RWPE1 (cell line): ENCODE results near the gene FRMD4A.

Source experiments
- CTCF ChIA-PET: fragments of 350-600 bp; sonication (Branson Sonifier 250); formaldehyde crosslinking; extraction: SDS; loops from one replicate; lab custom pipeline; 2021; lab: Yijun Ruan, JAX
- POLR2A ChIA-PET: fragments of 400-600 bp; formaldehyde crosslinking; extraction: SDS; loops from one replicate; lab custom pipeline; 2020; ENCODE audit warnings: antibody characterized with exemption; ENCODE audit not compliant: low non-redundant PET; lab: Yijun Ruan, JAX
- DNase-seq: peaks from one replicate; pipeline ENCODE4 v3.0.0; 2012; ENCODE audit warnings: low spot score
- H3K27ac ChIP-seq: fragments of 450-650 bp; 2 replicates; pipeline ENCODE4 v1.5.1; 2017
- TF ChIP-seq, protein P1 (sequence below): fragments of 450-650 bp; conservative IDR thresholded peaks from 2 replicates; pipeline ENCODE4 v1.5.1; 2017; ENCODE audit warnings: low read depth, mild to moderate bottlenecking

The FRMD4A gene

GRCh38 chr10:13637303-13637856 lies 693.3 kb downstream of the FRMD4A start:
- POLR2A ChIA-PET, result no interaction called here
- CTCF ChIA-PET, result no interaction called here
- no peak for DNase-seq
- no peak overlapping the region for H3K27ac ChIP-seq
- TF ChIP-seq, protein P1, sequence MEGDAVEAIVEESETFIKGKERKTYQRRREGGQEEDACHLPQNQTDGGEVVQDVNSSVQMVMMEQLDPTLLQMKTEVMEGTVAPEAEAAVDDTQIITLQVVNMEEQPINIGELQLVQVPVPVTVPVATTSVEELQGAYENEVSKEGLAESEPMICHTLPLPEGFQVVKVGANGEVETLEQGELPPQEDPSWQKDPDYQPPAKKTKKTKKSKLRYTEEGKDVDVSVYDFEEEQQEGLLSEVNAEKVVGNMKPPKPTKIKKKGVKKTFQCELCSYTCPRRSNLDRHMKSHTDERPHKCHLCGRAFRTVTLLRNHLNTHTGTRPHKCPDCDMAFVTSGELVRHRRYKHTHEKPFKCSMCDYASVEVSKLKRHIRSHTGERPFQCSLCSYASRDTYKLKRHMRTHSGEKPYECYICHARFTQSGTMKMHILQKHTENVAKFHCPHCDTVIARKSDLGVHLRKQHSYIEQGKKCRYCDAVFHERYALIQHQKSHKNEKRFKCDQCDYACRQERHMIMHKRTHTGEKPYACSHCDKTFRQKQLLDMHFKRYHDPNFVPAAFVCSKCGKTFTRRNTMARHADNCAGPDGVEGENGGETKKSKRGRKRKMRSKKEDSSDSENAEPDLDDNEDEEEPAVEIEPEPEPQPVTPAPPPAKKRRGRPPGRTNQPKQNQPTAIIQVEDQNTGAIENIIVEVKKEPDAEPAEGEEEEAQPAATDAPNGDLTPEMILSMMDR, result no peak

DNA sequence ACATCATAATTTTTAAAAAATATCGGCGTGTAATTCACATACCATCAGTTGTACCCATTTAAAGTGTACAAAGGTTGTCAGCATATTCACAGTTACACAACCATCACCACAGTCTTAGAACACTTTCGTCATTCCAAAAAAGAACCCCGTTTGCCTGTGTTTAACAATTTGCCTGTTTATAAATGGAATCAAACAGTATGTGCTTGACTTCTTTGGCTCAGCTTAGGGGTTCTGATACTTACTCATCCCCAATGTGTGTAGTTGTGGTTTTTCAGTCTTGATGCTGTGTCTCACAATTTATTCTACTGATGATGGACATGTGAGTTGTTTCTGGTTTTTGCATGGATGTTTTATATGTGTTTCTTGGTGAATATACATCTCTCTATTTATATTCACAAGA lies 693.9 kb downstream of the FRMD4A start:
- TF ChIP-seq, protein P1, result no peak
- POLR2A ChIA-PET, result no interaction called here
- no peak overlapping the region for H3K27ac ChIP-seq

GRCh38 chr10:13634207-13634606 lies 696.5 kb downstream of the FRMD4A start:
- TF ChIP-seq, protein P1, result no peak
- DNase-seq, result no peak
- POLR2A ChIA-PET, result no interaction called here
- no peak overlapping the region for H3K27ac ChIP-seq
- CTCF ChIA-PET, result interaction anchor here (0.6 kb wide), 1 partner anchor 266 kb away, joined by 3 read pairs; no protein-coding TSS in a partner anchor

More for the DNA sequence above, 693.9 kb downstream of the FRMD4A start:
- CTCF ChIA-PET, result no interaction called here
- DNase-seq, result no peak

- POLR2A ChIA-PET, result no interaction called here
- TF ChIP-seq, protein P1, result no peak
- DNase-seq, result no peak
Measured at GRCh38 chr10:13633689-13634088, 697.0 kb downstream of the FRMD4A start.

GRCh38 chr10:13632884-13633440 lies 697.8 kb downstream of the FRMD4A start:
- TF ChIP-seq, protein P1, result no peak
- H3K27ac ChIP-seq, result no peak overlapping the region
- CTCF ChIA-PET, result no interaction called here
- no peak for DNase-seq
- POLR2A ChIA-PET, result no interaction called here

More at GRCh38 chr10:13633689-13634088, 697.0 kb downstream of the FRMD4A start:
- CTCF ChIA-PET, result no interaction called here
- no peak overlapping the region for H3K27ac ChIP-seq

DNA sequence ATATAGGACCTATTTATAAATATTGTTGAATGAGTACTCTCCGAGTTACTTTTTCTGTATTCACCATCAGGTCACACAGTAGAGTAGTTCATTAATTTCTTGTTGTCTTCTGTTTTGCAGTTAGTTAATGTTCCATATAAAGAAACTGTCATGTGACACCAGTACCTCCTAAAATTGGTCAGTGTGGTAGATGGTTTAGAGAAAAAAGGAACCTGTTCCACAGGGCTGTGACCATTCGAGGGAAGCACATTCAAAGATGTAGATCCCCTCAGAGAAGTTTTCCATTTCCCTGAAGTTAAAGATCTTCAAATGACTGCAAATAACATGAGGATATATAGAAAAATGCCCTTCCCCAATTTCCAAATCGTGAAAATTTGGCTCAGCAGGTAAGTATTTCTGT lies 698.3 kb downstream of the FRMD4A start:
- no peak for DNase-seq
- ChIA-PET POLR2A (no interaction called here), CTCF (no interaction called here)
- no peak overlapping the region for H3K27ac ChIP-seq
- TF ChIP-seq, protein P1, result no peak
